Measurements from ENCODE around the gene UBE2J1. TPM values are rescaled to one million over a fixed set of nuclear protein-coding genes. Genes with fewer than 3 reads are reported as not detected.

Gene UBE2J1
- total RNA-seq, 1 donor from 2014 or later = 93.3 TPM

DNA sequence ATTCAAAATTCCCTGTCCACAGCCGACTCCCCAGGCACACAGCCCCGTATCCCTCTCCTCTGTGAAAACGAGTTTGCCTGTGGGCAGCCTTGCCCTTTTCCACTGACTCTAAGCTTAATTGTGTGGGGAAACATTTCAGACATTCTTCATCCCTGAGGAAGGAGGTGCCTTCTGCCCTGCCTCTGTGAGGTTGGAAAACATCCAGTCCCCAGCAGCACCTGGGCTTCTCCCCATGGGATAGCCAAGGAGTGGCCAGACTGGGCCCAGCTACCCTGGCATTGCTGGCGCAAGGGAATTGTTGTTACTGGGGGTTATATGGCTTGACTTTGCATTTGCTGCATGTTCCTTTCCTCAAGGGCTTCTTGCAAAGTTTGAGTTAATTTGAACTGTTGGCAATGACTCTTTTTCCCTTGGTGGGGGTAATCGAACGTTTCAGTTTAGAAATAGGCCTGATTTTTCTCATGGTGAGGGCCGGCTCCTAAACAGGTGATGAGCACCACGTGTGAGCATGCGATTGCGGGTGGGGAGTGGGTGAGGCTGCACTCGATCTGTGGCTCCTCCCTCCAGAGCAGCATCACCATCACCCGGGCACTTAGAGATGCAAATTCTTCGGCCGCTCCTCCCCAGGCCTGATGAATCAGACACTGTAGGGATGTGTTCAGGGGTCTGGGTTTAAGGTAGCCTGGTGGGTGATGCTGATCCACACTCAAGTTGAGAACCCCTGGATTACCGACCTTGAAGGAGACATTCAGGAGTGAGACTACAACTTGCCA lies 67.4 kb downstream of the UBE2J1 start:
- H2AFZ ChIP-seq (ENCODE audit: low read depth, low read length) = no peak overlapping the region

GRCh38 chr6:89284081-89284480 lies 68.4 kb downstream of the UBE2J1 start:
- Histone ChIP-seq H3K9me3 (ENCODE audit: insufficient read depth, low read depth, low read length) (no peaks in the 10 kb centered on the region), H2AFZ (ENCODE audit: low read depth, low read length) (no peak overlapping the region), H3K27me3 (ENCODE audit: insufficient read depth, low read length) (peaks cover 10% of the 10 kb centered on the region), H4K20me1 (ENCODE audit: insufficient read depth, low read length) (no peaks in the 10 kb centered on the region), H3K27ac (ENCODE audit: low read depth, low read length) (no peak overlapping the region), H3K9ac (ENCODE audit: low read length) (no peak overlapping the region), H3K4me3 (ENCODE audit: insufficient read depth, low read depth, low read length) (no peak overlapping the region), H3K4me2 (ENCODE audit: low read length) (no peak overlapping the region), H3K36me3 (ENCODE audit: insufficient read depth, low read length) (no peaks in the 10 kb centered on the region), H3K79me2 (ENCODE audit: insufficient read depth, low read length) (no peaks in the 10 kb centered on the region), H3K4me1 (ENCODE audit: insufficient read depth, low read length) (no peaks in the 10 kb centered on the region)
- peaks cover 33% of the 10 kb centered on the region for H3K27me3 Mint-ChIP-seq (ENCODE audit: low read depth, unreplicated experiment)
- TF ChIP-seq, protein P1, sequence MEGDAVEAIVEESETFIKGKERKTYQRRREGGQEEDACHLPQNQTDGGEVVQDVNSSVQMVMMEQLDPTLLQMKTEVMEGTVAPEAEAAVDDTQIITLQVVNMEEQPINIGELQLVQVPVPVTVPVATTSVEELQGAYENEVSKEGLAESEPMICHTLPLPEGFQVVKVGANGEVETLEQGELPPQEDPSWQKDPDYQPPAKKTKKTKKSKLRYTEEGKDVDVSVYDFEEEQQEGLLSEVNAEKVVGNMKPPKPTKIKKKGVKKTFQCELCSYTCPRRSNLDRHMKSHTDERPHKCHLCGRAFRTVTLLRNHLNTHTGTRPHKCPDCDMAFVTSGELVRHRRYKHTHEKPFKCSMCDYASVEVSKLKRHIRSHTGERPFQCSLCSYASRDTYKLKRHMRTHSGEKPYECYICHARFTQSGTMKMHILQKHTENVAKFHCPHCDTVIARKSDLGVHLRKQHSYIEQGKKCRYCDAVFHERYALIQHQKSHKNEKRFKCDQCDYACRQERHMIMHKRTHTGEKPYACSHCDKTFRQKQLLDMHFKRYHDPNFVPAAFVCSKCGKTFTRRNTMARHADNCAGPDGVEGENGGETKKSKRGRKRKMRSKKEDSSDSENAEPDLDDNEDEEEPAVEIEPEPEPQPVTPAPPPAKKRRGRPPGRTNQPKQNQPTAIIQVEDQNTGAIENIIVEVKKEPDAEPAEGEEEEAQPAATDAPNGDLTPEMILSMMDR (IDR thresholded peaks at IDR 0.05; ENCODE audit: insufficient read depth, low read depth, low read length) = no peak
- no peak for TF ChIP-seq EZH2 (IDR thresholded peaks at IDR 0.05; ENCODE audit: insufficient read depth, low read length)
- H3K4me3 Mint-ChIP-seq (ENCODE audit: unreplicated experiment) = no peak overlapping the region
- H3K36me3 Mint-ChIP-seq (ENCODE audit: low read depth, unreplicated experiment) = no peaks in the 10 kb centered on the region
- no peak overlapping the region for H3K27ac Mint-ChIP-seq (ENCODE audit: unreplicated experiment)
- H3K4me1 Mint-ChIP-seq (ENCODE audit: low read depth, unreplicated experiment) = no peaks in the 10 kb centered on the region
- FAIRE-seq = no peak
- no peak for DNase-seq (ENCODE audit: low read depth)
- peaks cover 2% of the 10 kb centered on the region for H3K9me3 Mint-ChIP-seq (ENCODE audit: unreplicated experiment)

More for the DNA sequence above, 67.4 kb downstream of the UBE2J1 start:
- Histone ChIP-seq H3K27ac (ENCODE audit: low read depth, low read length) (no peak overlapping the region), H3K4me1 (ENCODE audit: insufficient read depth, low read length) (no peaks in the 10 kb centered on the region), H3K9me3 (ENCODE audit: insufficient read depth, low read depth, low read length) (no peaks in the 10 kb centered on the region), H3K9ac (ENCODE audit: low read length) (no peak overlapping the region), H4K20me1 (ENCODE audit: insufficient read depth, low read length) (no peaks in the 10 kb centered on the region), H3K27me3 (ENCODE audit: insufficient read depth, low read length) (peaks cover 16% of the 10 kb centered on the region), H3K79me2 (ENCODE audit: insufficient read depth, low read length) (no peaks in the 10 kb centered on the region), H3K4me2 (ENCODE audit: low read length) (no peak overlapping the region), H3K36me3 (ENCODE audit: insufficient read depth, low read length) (no peaks in the 10 kb centered on the region), H3K4me3 (ENCODE audit: insufficient read depth, low read depth, low read length) (no peak overlapping the region)
- Mint-ChIP-seq H3K36me3 (ENCODE audit: low read depth, unreplicated experiment) (peaks cover 2% of the 10 kb centered on the region), H3K27me3 (ENCODE audit: low read depth, unreplicated experiment) (peaks cover 43% of the 10 kb centered on the region), H3K4me3 (ENCODE audit: unreplicated experiment) (no peak overlapping the region), H3K27ac (ENCODE audit: unreplicated experiment) (no peak overlapping the region), H3K9me3 (ENCODE audit: unreplicated experiment) (peaks cover 10% of the 10 kb centered on the region), H3K4me1 (ENCODE audit: low read depth, unreplicated experiment) (no peaks in the 10 kb centered on the region)
- no peak for TF ChIP-seq EZH2 (IDR thresholded peaks at IDR 0.05; ENCODE audit: insufficient read depth, low read length)
- TF ChIP-seq, protein P1 (IDR thresholded peaks at IDR 0.05; ENCODE audit: insufficient read depth, low read depth, low read length) = no peak
- DNase-seq (ENCODE audit: low read depth) = no peak
- no peak for FAIRE-seq

- Mint-ChIP-seq H3K27ac (ENCODE audit: unreplicated experiment) (no peak overlapping the region), H3K36me3 (ENCODE audit: low read depth, unreplicated experiment) (no peaks in the 10 kb centered on the region), H3K4me3 (ENCODE audit: unreplicated experiment) (no peak overlapping the region), H3K27me3 (ENCODE audit: low read depth, unreplicated experiment) (peaks cover 25% of the 10 kb centered on the region), H3K9me3 (ENCODE audit: unreplicated experiment) (peaks cover 2% of the 10 kb centered on the region), H3K4me1 (ENCODE audit: low read depth, unreplicated experiment) (no peaks in the 10 kb centered on the region)
- Histone ChIP-seq H3K27ac (ENCODE audit: low read depth, low read length) (no peak overlapping the region), H3K4me2 (ENCODE audit: low read length) (no peak overlapping the region), H3K36me3 (ENCODE audit: insufficient read depth, low read length) (no peaks in the 10 kb centered on the region), H3K9me3 (ENCODE audit: insufficient read depth, low read depth, low read length) (no peaks in the 10 kb centered on the region), H3K4me3 (ENCODE audit: insufficient read depth, low read depth, low read length) (no peak overlapping the region), H3K9ac (ENCODE audit: low read length) (no peak overlapping the region), H3K4me1 (ENCODE audit: insufficient read depth, low read length) (no peaks in the 10 kb centered on the region), H2AFZ (ENCODE audit: low read depth, low read length) (no peak overlapping the region), H4K20me1 (ENCODE audit: insufficient read depth, low read length) (no peaks in the 10 kb centered on the region), H3K27me3 (ENCODE audit: insufficient read depth, low read length) (peaks cover 7% of the 10 kb centered on the region), H3K79me2 (ENCODE audit: insufficient read depth, low read length) (no peaks in the 10 kb centered on the region)
- TF ChIP-seq, protein P1 (IDR thresholded peaks at IDR 0.05; ENCODE audit: insufficient read depth, low read depth, low read length) = no peak
- TF ChIP-seq EZH2 (IDR thresholded peaks at IDR 0.05; ENCODE audit: insufficient read depth, low read length) = no peak
- DNase-seq (ENCODE audit: low read depth) (no peak), FAIRE-seq (no peak)
Measured at GRCh38 chr6:89282749-89283148, 69.8 kb downstream of the UBE2J1 start.
